ENCODE measurements around the gene AKT3. TPM values are rescaled to one million over a fixed set of nuclear protein-coding genes. Genes with fewer than 3 reads are reported as not detected.

Gene AKT3
- total RNA-seq, 1 donor from 2014 or later: 107 TPM

- Mint-ChIP-seq H3K4me1 (ENCODE audit: unreplicated experiment) (no peaks in the 10 kb centered on the region), H3K36me3 (ENCODE audit: unreplicated experiment) (peaks cover 8% of the 10 kb centered on the region), H3K27ac (ENCODE audit: unreplicated experiment) (no peak overlapping the region), H3K27me3 (ENCODE audit: unreplicated experiment) (no peaks in the 10 kb centered on the region), H3K9me3 (ENCODE audit: unreplicated experiment) (no peaks in the 10 kb centered on the region), H3K4me3 (ENCODE audit: unreplicated experiment) (no peak overlapping the region)
- TF ChIP-seq CTCF (IDR thresholded peaks at IDR 0.05): no peak
- no peak for DNase-seq (ENCODE audit: extremely low spot score, unreplicated experiment)
Observed at GRCh38 chr1:243462929-243463697, 386.9 kb downstream of the AKT3 start.

DNA sequence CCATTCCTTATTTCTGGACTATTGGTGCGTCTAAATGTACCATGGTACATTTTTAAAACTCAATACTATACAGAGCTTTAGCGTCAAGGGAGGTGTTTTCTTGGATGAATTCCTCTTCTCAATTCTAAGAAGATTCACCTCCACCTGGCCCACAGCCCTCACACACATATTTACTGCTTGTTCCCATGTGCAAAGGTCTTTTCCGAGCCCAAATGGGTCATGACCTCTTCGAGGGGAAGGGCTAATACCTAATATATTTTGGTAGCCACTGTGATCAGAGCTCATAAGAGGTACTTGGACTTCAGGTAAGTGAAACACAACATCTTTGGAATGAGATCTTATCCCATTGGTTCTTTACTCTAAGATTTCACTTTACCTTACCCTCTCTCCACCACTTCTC, 388.3 kb downstream of the AKT3 start:
- H3K4me1 Mint-ChIP-seq (ENCODE audit: unreplicated experiment): no peaks in the 10 kb centered on the region
- no peaks in the 10 kb centered on the region for H3K27me3 Mint-ChIP-seq (ENCODE audit: unreplicated experiment)
- H3K9me3 Mint-ChIP-seq (ENCODE audit: unreplicated experiment): no peaks in the 10 kb centered on the region
- H3K27ac Mint-ChIP-seq (ENCODE audit: unreplicated experiment): no peak overlapping the region
- no peak overlapping the region for H3K4me3 Mint-ChIP-seq (ENCODE audit: unreplicated experiment)
- no peak for DNase-seq (ENCODE audit: extremely low spot score, unreplicated experiment)
- TF ChIP-seq CTCF (IDR thresholded peaks at IDR 0.05): no peak
- H3K36me3 Mint-ChIP-seq (ENCODE audit: unreplicated experiment): peaks cover 8% of the 10 kb centered on the region

DNA sequence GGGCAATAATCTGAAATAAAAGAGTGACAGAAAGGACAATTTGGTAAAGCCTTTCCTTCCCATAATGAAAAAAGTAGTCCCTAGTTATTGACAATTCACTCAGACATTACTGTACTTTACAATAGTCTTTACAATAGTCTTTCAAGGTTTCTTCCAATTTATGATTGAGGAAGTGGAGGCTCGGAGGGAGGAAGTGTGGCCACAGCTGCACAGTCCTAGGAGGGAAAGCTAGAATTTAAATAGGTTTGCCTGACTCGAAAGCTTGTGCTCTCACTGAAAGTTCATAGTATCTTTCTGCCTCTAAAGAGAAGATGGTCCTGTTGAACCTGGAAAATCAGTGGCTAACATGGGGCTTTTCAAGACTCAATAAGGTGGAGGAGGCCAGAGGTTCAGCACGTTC, 391.0 kb downstream of the AKT3 start:
- Mint-ChIP-seq H3K36me3 (ENCODE audit: unreplicated experiment) (peaks cover 11% of the 10 kb centered on the region), H3K9me3 (ENCODE audit: unreplicated experiment) (no peaks in the 10 kb centered on the region), H3K27ac (ENCODE audit: unreplicated experiment) (no peak overlapping the region), H3K4me1 (ENCODE audit: unreplicated experiment) (no peaks in the 10 kb centered on the region), H3K4me3 (ENCODE audit: unreplicated experiment) (no peak overlapping the region), H3K27me3 (ENCODE audit: unreplicated experiment) (no peaks in the 10 kb centered on the region)
- TF ChIP-seq CTCF (IDR thresholded peaks at IDR 0.05): no peak
- no peak for DNase-seq (ENCODE audit: extremely low spot score, unreplicated experiment)

DNA sequence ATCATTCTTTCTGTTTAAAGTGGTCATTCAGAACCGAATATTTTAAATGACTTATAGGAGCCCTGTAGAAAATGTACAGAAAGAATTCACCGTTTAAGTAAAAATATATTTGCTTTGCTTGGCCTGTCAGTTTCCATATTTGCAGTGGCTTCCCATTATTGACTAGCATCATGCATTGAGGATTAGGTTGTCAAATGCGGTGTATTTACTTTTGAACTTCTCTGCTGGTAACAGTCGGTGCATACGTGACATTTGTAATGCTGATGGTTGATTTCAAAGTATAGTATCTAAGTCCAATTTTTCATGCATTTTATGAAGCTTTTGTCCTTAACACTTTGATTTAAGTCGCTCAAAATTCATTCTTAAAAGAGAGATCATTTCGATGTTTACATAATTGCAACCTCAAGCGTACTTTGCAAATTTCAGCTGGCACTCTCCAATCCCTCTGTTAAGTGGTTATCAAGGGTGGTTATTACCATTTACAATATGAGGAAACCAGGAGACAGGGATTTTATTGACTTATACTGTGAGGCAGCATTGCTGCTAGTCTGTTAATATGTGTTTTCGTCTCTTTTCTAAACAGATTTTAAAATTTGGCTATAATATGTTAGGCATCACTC, 392.6 kb downstream of the AKT3 start:
- Mint-ChIP-seq H3K9me3 (ENCODE audit: unreplicated experiment) (no peaks in the 10 kb centered on the region), H3K4me3 (ENCODE audit: unreplicated experiment) (no peak overlapping the region), H3K27ac (ENCODE audit: unreplicated experiment) (no peak overlapping the region), H3K27me3 (ENCODE audit: unreplicated experiment) (no peaks in the 10 kb centered on the region), H3K36me3 (ENCODE audit: unreplicated experiment) (peaks cover 13% of the 10 kb centered on the region), H3K4me1 (ENCODE audit: unreplicated experiment) (no peaks in the 10 kb centered on the region)
- TF ChIP-seq CTCF (IDR thresholded peaks at IDR 0.05): no peak
- no peak for DNase-seq (ENCODE audit: extremely low spot score, unreplicated experiment)
